Activated CD4-positive, alpha-beta T cell treated with anti-CD3 and anti-CD28 coated beads, Interleukin-2, amount 10 ng/mL, durations not matched to agents 7 days and 5 days (primary cell): ENCODE results near the gene ECSIT. TPM values are rescaled to one million over a fixed set of nuclear protein-coding genes. Genes with fewer than 3 reads are reported as not detected.

Experiments
- CTCF ChIA-PET: fragments of 350-600 bp; sonication (Branson Sonifier 250); formaldehyde crosslinking; loops from one replicate; lab custom pipeline; 2021; ENCODE audit warnings: antibody characterized with exemption; lab: Charles Lee
- POLR2A ChIA-PET: fragments of 350-600 bp; sonication (Branson Sonifier 250); formaldehyde crosslinking; loops from one replicate; lab custom pipeline; 2021; ENCODE audit warnings: antibody characterized with exemption; lab: Charles Lee
- DNase-seq: peaks from one replicate; pipeline ENCODE4 v3.0.0-alpha.2; 2020
- H3K27ac Mint-ChIP-seq: one replicate; pipeline ENCODE4 v1.8.0; 2021; ENCODE audit warnings: mild to moderate bottlenecking, moderate library complexity, mixed read lengths
- H3K27me3 Mint-ChIP-seq: one replicate; pipeline ENCODE4 v1.8.0; 2021; ENCODE audit warnings: mixed read lengths
- H3K36me3 Mint-ChIP-seq: one replicate; pipeline ENCODE4 v1.8.0; 2021; ENCODE audit warnings: low read depth, mixed read lengths
- H3K4me1 Mint-ChIP-seq: one replicate; pipeline ENCODE4 v1.8.0; 2021; ENCODE audit warnings: mixed read lengths
- H3K4me3 Mint-ChIP-seq: one replicate; pipeline ENCODE4 v1.8.0; 2021; ENCODE audit warnings: mild to moderate bottlenecking, moderate library complexity, mixed read lengths
- H3K9me3 Mint-ChIP-seq: one replicate; pipeline ENCODE4 v1.8.0; 2021; ENCODE audit warnings: mixed read lengths
- total RNA-seq, 2 experiments: library from RNA; stranded (reverse); gene quantifications; one replicate each; pipeline ENCODE4 v1.2.3, GENCODE V29; 2021

Gene ECSIT
- total RNA-seq, 2 experiments from 2014 or later, result 21.6 to 28.8 TPM

- ChIA-PET CTCF (interaction anchor here (0.6 to 1.6 kb wide), 16 partner anchors 9 to 199 kb away, joined by 3 to 7 read pairs (median 4); partner anchors contain the start of gene ZNF627), POLR2A (interaction anchor here (0.6 kb wide), 1 partner anchor 24 kb away, joined by 5 read pairs; no protein-coding TSS in a partner anchor)
- Mint-ChIP-seq H3K9me3 (no peaks in the 10 kb centered on the region), H3K36me3 (peaks cover 6% of the 10 kb centered on the region), H3K4me3 (peak overlapping the region; percentile 70), H3K27me3 (no peaks in the 10 kb centered on the region), H3K4me1 (peaks cover 40% of the 10 kb centered on the region), H3K27ac (peak overlapping the region; percentile 78)
- peak; percentile 81 for DNase-seq
Measured at GRCh38 chr19:11560404-11561051, 31.6 kb upstream of the ECSIT start.

GRCh38 chr19:11558881-11559828, 30.2 kb upstream of the ECSIT start, which contains the start of gene ELOF1:
ELOF1 (minus strand) TSS chr19:11559230; CDS start chr19:11554347, 4,883 bp downstream.
- CTCF ChIA-PET, result interaction anchor here (0.6 to 1.6 kb wide), 15 partner anchors 9 to 178 kb away, joined by 3 to 9 read pairs (median 4); partner anchors contain the start of gene ZNF627
- Mint-ChIP-seq H3K27ac (peak within 1 kb of the TSS; percentile 87), H3K27me3 (no peaks in the 10 kb centered on the region), H3K9me3 (no peaks in the 10 kb centered on the region), H3K36me3 (peaks cover 8% of the 10 kb centered on the region), H3K4me1 (peaks cover 43% of the 10 kb centered on the region), H3K4me3 (peak within 1 kb of the TSS; percentile 89)
- peak; percentile 98 for DNase-seq
- POLR2A ChIA-PET, result interaction anchor here (0.5 to 0.6 kb wide), 2 partner anchors 41 to 434 kb away, joined by 3 to 6 read pairs; no protein-coding TSS in a partner anchor

GRCh38 chr19:11556634-11557420, 27.9 kb upstream of the ECSIT start:
- H3K4me1 Mint-ChIP-seq, result peaks cover 51% of the 10 kb centered on the region
- no peak for DNase-seq
- H3K9me3 Mint-ChIP-seq, result no peaks in the 10 kb centered on the region
- peaks cover 18% of the 10 kb centered on the region for H3K36me3 Mint-ChIP-seq
- no peak overlapping the region for H3K27ac Mint-ChIP-seq
- peak overlapping the region; percentile 53 for H3K4me3 Mint-ChIP-seq
- CTCF ChIA-PET, result interaction anchor here (0.6 to 1.3 kb wide), 4 partner anchors 12 to 240 kb away, joined by 3 to 4 read pairs (median 4); no protein-coding TSS in a partner anchor
- POLR2A ChIA-PET, result no interaction called here
- H3K27me3 Mint-ChIP-seq, result no peaks in the 10 kb centered on the region

GRCh38 chr19:11555246-11555645, 26.3 kb upstream of the ECSIT start:
- Mint-ChIP-seq H3K4me3 (no peak overlapping the region), H3K27ac (peak overlapping the region; percentile 38), H3K4me1 (peaks cover 43% of the 10 kb centered on the region), H3K27me3 (no peaks in the 10 kb centered on the region), H3K9me3 (no peaks in the 10 kb centered on the region), H3K36me3 (peaks cover 20% of the 10 kb centered on the region)
- ChIA-PET POLR2A (no interaction called here), CTCF (interaction anchor here (0.6 kb wide), 2 partner anchors 27 to 544 kb away, joined by 3 to 4 read pairs; no protein-coding TSS in a partner anchor)
- DNase-seq, result no peak

GRCh38 chr19:11554160-11554559, 25.2 kb upstream of the ECSIT start:
- H3K36me3 Mint-ChIP-seq, result peaks cover 20% of the 10 kb centered on the region
- peaks cover 38% of the 10 kb centered on the region for H3K4me1 Mint-ChIP-seq
- H3K4me3 Mint-ChIP-seq, result no peak overlapping the region
- peak overlapping the region; percentile 74 for H3K27ac Mint-ChIP-seq
- no peaks in the 10 kb centered on the region for H3K9me3 Mint-ChIP-seq
- ChIA-PET POLR2A (no interaction called here), CTCF (interaction anchor here (1.1 to 1.6 kb wide), 2 partner anchors 18 to 27 kb away, joined by 3 to 6 read pairs; no protein-coding TSS in a partner anchor)
- H3K27me3 Mint-ChIP-seq, result no peaks in the 10 kb centered on the region
- peak; percentile 31 for DNase-seq

- H3K27ac Mint-ChIP-seq, result peak overlapping the region; percentile 11
- ChIA-PET CTCF (interaction anchor here (0.8 to 1.9 kb wide), 3 partner anchors 8 to 39 kb away, joined by 3 to 6 read pairs (median 4); no protein-coding TSS in a partner anchor), POLR2A (no interaction called here)
- H3K36me3 Mint-ChIP-seq, result peaks cover 20% of the 10 kb centered on the region
- H3K27me3 Mint-ChIP-seq, result no peaks in the 10 kb centered on the region
- no peaks in the 10 kb centered on the region for H3K9me3 Mint-ChIP-seq
- no peak for DNase-seq
- H3K4me1 Mint-ChIP-seq, result peaks cover 31% of the 10 kb centered on the region
- H3K4me3 Mint-ChIP-seq, result no peak overlapping the region
Measured at GRCh38 chr19:11552666-11553372, 23.9 kb upstream of the ECSIT start.

GRCh38 chr19:11551603-11552235, 22.8 kb upstream of the ECSIT start:
- H3K36me3 Mint-ChIP-seq, result peaks cover 18% of the 10 kb centered on the region
- CTCF ChIA-PET, result interaction anchor here (0.8 to 1.9 kb wide), 4 partner anchors 9 to 38 kb away, joined by 3 to 6 read pairs (median 4); no protein-coding TSS in a partner anchor
- POLR2A ChIA-PET, result no interaction called here
- peaks cover 24% of the 10 kb centered on the region for H3K4me1 Mint-ChIP-seq
- no peaks in the 10 kb centered on the region for H3K9me3 Mint-ChIP-seq
- no peaks in the 10 kb centered on the region for H3K27me3 Mint-ChIP-seq
- H3K27ac Mint-ChIP-seq, result no peak overlapping the region
- DNase-seq, result no peak
- no peak overlapping the region for H3K4me3 Mint-ChIP-seq

GRCh38 chr19:11550265-11550664, 21.3 kb upstream of the ECSIT start:
- ChIA-PET POLR2A (no interaction called here), CTCF (no interaction called here)
- H3K27ac Mint-ChIP-seq, result no peak overlapping the region
- H3K9me3 Mint-ChIP-seq, result no peaks in the 10 kb centered on the region
- no peak overlapping the region for H3K4me3 Mint-ChIP-seq
- peaks cover 13% of the 10 kb centered on the region for H3K36me3 Mint-ChIP-seq
- no peak for DNase-seq
- H3K27me3 Mint-ChIP-seq, result no peaks in the 10 kb centered on the region
- peaks cover 15% of the 10 kb centered on the region for H3K4me1 Mint-ChIP-seq

- DNase-seq, result no peak
- no peak overlapping the region for H3K27ac Mint-ChIP-seq
- H3K4me1 Mint-ChIP-seq, result peaks cover 14% of the 10 kb centered on the region
- H3K4me3 Mint-ChIP-seq, result no peak overlapping the region
- H3K36me3 Mint-ChIP-seq, result peaks cover 13% of the 10 kb centered on the region
- ChIA-PET POLR2A (no interaction called here), CTCF (interaction anchor here (1.0 to 1.3 kb wide), 2 partner anchors 13 to 29 kb away, joined by 3 to 5 read pairs; no protein-coding TSS in a partner anchor)
- H3K9me3 Mint-ChIP-seq, result no peaks in the 10 kb centered on the region
- H3K27me3 Mint-ChIP-seq, result no peaks in the 10 kb centered on the region
Measured at GRCh38 chr19:11549386-11549953, 20.5 kb upstream of the ECSIT start.

- DNase-seq, result no peak
- Mint-ChIP-seq H3K36me3 (peaks cover 5% of the 10 kb centered on the region), H3K27me3 (no peaks in the 10 kb centered on the region), H3K4me3 (no peak overlapping the region), H3K27ac (no peak overlapping the region), H3K9me3 (no peaks in the 10 kb centered on the region), H3K4me1 (peaks cover 1% of the 10 kb centered on the region)
- ChIA-PET CTCF (interaction anchor here (0.7 to 2.5 kb wide), 2 partner anchors 12 to 52 kb away, joined by 4 to 9 read pairs; no protein-coding TSS in a partner anchor), POLR2A (no interaction called here)
Measured at GRCh38 chr19:11547929-11548700, 19.2 kb upstream of the ECSIT start.
